GM19455 (cell line): ENCODE results near the gene FBXO24.
"Not testable (repeated sequence)": the region's sequence is repeated elsewhere in the genome, so short reads cannot be mapped to it uniquely, and the experiment has no call there.

ENCODE experiments used
- ATAC-seq: cut with Tn5 transposase; IDR thresholded peaks from one replicate; pipeline ENCODE4 v1.9.1; 2021; ENCODE audit not compliant: unreplicated experiment

The FBXO24 gene

DNA sequence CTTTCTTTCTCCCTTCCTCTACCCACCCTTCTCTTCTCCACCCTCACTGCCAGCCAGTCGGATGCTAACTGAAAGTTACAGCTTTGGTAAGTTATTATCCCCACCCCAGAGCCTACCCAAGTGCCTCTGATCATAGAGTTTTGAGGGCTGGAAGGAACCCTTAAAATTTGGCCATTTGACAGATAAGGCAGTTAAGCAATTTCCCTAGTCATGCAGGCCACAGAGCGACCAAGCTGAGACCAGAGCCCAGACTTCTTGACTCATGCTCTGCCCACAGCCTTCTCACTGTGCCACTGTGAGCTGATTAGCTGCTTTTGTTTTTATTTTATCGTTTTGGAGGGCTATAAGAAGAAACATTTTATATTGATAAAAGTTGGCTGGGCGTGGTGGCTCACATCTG is 29.6 kb upstream of the FBXO24 start:
- ATAC-seq: no peak

DNA sequence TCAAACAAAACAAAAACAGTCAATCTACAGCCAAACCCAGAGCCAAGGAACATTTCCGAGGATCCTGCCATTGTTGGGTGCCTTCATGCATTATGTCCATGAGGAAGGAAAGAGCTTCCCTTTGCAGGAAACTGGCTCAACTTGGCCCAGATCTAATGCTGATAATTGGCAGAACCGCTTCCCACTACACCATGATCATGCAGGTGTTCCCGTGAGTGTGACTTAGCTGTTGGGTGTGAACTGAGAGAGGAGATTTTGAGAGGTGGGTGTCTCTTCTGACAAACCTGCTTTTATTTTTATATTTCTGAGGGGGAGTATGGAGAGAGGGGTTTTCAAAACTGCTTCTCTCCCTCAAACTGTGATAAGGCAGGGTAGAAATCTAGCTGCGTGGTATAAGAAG is 27.0 kb upstream of the FBXO24 start:
- ATAC-seq: no peak

DNA sequence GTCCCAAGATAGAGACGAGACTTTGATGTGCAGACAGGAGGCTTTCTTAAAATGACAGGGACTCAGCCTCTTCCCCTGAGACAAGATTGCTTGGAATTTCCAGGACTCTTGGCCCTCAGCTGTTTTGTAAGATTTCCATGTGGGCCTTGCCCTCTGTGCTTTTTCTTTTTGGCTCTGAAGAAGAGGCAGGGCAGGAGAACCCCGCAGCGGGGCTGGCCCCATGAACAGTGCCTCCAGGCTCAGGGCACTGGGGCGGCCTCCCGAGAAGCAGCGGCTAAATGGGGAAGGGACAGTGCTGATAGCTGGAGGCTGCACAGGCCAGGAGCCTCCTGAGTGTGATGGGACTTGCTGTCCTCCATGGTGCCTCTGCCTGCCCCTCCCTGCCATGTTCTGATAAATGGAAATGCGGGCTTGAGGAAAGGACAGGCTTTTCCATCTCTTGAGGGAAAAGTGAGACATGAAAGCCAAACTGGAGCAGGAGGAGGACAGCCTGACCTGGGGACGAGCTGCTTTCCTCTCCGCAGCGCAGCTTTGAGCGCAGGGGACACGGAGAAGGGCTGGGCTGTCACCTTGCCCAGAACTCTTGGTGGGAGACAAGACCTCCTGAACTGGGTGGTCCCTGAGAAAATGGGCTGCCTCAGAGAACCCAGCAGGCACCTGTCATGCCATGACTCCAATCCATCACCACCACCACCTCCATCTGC is 24.5 kb upstream of the FBXO24 start:
- no peak for ATAC-seq

DNA sequence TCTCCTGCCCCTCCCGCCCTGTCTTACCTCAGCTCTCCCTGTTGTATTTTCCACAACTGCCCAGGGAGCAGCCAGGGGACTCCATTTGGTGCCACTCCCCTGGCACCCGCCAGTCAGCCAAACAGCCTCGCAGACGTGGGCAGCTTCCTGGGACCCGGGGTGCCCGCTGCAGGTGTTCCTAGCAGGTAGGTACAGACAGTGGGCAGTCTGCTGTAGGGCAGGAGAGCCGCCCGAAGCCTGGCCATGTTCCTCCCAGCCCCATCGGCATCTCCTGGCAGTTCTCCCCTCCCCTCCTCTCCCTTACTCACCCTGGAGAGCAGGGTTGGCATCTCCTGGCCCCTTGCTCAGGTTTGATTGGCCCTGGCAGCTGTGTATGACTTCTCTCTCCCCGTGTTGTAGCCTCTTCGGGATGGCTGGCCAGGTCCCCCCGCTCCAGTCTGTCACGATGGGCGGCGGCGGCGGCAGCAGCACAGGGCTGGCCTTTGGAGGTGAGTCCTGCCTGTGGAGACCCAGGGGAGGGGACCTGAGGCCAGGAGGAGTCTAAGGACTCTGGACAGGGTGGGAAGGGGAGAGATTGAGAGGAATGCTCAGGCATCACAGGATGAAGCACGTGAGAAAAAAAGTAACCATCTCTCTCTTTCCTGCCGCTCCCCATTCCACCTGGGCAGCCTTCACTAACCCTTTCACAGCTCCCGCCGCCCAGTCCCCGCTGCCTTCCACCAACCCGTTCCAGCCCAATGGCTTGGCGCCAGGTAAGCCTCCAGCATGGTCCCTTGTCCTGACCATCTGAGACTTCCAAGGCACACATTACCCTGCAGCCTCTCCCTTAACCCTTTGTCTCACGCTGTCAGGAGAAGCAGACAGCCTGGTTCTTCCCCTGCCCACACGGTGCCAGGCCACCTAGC is 23.7 kb upstream of the FBXO24 start:
- ATAC-seq: no peak

DNA sequence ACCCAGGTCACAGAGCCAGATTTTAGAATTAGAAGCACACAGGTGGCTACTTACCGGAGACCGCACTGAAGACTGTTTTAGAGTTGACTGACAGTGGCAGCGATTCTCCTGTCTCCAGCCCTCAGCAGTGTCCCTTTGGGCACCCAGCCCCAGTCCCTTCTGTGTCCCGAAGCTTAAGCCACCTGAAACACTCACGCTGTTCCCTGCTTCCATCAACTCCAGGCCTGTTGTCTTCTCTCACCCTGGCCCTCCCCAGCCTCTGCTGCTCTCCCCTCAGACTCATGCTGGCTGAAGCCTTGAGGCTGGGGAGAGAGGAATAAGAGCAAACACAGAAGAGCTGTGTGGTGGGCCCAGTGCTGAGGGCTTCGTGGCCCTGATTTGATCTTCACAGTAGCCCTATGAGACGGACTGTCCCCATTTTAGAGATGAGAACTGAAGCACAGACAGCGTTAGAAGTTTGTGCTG is 23.0 kb upstream of the FBXO24 start:
- no peak for ATAC-seq

DNA sequence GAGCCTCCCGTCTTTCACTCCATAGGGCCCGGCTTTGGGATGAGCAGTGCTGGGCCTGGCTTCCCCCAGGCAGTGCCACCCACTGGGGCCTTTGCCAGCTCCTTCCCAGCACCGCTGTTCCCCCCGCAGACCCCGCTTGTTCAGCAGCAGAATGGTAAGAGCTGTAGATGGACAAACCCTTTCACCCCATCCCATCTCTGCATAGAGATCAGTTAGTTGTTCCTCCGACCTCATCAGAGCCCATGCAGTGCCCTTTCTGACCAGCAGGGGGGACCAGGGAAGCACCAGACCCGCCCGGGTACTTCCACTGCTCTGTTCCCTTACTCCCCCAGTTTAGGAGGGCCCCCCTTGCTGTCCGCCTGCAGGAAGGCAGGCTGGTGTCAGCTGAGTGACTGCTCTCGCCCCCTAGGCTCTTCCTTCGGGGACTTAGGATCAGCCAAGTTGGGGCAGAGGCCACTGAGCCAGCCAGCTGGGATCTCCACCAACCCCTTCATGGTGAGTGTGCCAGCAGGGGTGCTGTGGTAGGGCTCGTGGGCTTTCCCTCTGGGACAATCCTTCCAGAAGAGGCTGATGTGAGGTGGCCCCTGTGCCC is 22.2 kb upstream of the FBXO24 start:
- ATAC-seq: no peak

DNA sequence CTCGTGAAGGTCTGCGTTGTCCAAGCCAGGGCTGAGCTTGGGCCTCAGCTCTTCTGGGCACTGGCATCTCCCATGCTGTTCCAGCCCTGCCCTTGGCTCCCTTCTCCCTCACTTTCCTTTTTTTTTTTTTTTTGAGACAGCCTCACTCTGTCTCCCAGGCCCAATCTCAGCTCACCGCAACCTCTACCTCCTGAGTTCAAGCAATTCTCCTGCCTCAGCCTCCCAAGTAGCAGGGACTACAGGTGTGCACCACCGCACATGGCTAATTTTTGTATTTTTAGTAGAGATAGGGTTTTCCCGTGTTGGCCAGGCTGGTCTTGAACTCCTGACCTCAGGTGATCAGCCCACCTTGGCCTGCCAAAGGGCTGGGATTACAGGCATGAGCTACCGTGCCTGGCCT is 21.7 kb upstream of the FBXO24 start:
- not testable (repeated sequence) for ATAC-seq

DNA sequence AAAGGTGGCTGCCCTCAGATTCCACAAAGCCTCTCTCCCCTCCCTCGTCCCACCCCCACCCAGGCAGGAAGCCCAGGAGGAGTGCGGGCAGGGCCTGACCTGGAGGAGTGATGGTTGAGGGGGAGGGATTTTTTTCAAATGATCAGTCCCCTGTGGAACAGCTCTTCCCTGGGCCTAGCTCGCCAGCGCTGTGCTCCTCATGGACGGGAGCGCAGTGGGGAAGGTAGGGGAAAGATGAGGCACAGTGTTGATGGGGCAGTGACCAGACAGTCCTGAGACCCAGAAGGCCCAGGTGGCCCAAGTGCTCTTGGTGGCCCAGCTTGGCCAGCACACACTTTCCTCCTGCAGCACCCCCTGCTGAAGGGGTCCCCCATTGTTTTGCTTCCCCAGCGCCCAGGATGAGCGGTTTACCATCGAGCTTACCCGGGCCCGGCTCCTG is 21.0 kb upstream of the FBXO24 start:
- ATAC-seq: no peak

DNA sequence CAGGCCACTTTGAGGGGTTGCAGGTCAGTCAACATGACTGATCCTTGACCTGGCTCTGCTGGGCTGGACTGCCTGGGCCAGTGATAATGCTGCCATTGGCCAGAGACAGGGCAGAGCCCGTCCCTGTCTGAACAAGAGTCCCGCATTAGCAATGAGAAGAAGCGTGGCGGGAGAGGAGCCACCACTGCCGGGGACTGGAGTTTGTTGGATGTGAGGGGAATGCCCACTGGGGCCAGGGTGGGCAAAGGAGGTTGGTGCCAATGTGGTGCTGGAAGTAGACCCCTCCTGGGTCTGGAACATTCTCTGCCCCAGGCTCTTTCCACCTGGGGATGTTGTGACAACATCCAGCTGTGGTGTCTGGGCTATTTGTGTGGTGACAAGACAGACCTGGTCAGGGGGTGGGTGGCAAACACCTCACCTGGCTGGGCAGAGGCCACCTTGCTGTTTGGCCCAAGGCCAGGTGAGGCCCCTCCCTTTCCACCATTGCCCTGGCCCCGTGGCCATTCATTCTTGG is 20.1 kb upstream of the FBXO24 start:
- ATAC-seq: no peak

DNA sequence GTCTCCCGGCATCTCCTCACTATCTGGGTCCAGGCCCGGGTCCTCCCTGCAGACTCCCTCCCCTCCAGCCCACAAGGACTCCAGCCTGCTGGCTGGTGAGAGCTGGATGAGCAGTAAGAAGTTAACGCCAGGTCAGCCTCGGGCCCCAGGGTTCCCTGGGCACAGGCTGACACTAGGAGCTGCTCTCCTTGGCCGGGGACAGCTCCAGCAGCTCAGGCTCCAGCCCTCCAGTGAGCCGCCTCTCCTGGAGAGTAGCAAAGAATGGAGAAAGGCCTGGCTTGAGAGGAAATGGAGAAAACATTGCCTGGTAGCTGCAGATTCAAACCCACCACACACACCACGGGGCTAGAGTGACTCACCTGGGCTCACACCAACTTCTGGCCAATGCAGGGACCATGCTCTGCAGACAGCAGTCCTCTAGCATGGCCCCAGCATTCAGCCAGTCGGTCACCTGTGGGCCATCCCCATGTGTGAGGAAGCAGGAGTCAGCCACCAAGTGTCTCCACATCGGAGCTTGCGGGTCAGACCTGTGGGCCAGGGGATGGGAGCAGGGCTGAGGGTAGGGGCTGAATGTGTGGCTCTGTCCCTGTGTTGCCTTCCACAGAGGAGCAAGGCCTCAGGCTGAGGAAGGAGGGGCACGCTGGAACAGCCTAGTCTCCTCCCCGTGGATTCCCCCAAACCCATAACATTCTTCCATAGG is 18.9 kb upstream of the FBXO24 start:
- ATAC-seq: no peak

DNA sequence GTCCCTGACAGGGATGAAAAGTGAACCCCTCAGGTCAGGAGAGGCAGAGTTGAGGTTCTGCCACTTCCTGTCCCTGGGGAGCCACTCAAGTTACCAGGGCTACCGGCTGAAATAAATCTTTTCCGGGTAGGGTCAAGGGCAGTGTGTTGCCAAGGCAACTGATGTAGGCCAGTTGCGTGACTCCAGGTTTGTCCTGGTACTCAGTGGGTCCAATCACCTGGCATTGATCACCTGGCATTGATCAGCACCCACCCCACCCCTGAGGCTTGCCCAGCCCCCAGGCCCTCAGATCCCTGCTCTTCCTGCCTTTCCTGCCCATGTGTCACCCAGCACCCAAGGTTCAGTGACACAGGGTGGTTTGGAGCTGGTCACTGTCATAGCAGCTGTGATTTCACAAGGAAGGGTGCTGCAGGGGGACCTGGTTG is 18.4 kb upstream of the FBXO24 start:
- no peak for ATAC-seq

DNA sequence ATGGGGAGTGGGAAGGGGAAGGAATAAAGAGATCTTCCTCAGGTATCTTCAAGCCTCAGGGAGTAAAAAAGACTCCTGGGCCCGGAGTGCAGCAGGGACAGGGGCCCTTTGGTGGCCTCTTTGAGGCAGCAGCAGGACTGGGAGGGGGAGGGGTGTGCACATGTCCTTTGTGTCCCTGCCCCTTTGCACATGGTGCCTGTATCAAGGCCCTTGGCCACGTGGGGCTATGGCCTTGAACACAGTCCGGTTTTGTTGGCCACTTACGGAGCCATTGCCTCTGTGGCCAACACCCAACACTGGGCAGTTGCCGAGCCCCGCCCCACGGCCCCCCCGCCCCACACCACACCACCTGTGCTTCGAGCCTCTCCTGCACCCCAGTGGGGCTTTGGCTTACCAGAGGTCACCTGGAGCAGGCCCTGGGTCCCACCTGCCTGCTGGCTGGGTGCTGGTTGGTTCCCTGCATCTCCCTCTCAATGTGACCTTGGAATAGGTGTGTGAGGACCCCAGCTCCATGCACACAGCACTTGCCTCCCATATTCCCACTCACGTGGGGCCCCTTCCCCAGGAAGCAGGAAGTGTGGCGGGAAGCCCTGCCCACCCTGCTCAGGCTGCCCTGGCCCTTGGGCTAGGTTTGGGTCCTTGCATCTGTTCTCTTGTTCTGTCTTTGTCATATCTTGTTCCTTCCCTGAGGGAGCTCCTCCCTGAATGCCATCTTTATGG is 17.8 kb upstream of the FBXO24 start:
- ATAC-seq: no peak

DNA sequence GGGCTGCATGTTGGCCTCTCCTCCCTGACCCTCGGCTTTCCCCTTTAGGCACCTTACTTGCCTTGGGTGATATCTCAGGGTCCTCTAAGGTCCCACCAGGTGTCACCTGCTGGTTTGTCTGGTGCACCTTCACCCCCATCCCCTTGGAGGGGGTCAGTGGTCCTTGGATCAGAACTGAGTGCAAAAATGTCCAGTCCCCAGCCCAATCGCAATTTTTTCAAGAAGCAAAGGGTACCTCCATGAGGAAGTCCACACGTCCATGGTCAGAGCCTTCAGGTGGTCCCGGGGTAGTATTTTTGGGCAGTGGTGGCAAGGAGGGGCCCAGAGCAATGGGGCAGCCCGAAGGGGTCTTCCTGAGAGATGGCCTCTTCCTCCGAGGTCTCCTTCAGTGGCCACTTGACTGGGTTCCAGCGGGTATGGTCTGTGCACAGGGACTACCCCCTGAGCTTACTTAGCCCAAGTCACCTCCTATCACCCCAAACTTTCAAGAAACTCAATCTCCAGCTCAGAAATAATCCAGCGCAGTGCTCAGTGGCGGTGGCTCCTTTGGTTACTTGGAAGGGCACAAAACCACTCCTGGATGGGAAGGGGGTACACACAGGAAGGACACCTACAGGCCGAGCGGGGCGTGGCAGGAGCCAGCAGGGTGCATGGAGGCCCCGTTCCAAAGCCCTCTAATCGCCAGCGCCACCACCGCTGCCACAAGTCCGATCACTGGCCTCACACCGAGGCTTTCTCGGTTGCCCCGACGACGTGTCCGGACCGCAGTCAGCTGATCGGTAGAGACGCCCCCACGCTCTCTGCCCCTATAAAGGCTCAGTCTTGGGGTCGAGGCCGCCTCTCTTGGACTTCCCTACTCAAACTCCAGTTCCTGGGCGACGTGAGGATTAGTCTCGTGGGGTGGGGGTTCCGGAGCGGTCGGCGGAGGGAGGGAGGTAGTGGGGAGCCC is 17.0 kb upstream of the FBXO24 start:
- ATAC-seq: no peak

DNA sequence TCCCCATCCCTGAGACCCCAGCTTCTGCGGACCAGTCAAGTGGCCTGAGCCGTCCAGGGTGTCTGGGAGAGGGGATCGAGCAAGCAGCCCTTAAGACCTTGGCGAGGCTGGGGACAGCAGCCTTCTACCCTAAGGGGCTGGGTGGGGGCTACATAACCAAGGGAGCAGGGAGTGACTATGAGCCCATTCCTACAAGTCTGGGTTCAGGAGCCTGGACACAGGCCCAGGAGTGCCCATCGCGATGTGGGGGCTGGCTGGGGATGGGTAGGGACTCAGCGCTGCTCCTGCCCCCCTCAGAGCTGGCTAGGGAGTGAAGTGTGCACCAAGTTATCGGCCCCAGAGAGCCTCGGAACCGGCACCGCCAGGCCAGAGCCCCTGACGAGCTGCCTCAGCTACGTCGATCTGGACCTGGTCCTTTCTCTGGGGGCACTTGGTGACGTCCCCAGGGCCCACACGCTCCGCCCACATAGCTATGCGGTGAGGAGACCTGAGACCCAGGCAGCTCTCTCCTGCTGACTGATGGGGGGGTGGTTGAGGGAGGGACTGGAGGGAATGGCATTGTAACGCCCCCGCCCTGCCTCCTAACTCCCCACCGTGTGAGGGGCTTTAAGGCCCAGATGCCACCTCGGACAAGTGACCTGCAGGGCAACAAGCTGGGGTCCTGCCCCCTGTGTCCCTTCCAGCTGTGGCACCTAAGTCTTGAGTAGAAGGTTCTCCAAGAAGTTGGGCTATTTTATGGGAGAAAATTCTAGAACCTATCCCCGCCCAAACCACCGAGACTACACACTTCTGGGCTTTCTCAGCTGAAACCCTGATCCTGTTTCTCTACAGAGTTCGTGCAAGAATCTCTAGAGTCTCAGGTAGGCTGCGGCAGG is 14.9 kb upstream of the FBXO24 start:
- no peak for ATAC-seq

DNA sequence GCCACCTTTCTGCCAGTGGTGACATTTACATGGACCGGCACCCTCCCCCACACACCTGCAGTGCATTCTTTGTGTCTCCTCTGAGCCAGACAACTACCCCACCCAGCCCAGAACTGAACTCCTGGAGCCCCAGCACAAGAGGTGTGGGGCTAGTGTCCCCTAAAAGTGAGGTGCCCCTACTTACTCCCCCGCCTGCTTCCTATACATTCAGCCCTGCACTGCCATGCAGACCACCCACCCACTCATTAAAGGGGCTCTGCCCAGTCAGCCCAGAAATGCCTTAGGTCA is 14.4 kb upstream of the FBXO24 start:
- no peak for ATAC-seq

DNA sequence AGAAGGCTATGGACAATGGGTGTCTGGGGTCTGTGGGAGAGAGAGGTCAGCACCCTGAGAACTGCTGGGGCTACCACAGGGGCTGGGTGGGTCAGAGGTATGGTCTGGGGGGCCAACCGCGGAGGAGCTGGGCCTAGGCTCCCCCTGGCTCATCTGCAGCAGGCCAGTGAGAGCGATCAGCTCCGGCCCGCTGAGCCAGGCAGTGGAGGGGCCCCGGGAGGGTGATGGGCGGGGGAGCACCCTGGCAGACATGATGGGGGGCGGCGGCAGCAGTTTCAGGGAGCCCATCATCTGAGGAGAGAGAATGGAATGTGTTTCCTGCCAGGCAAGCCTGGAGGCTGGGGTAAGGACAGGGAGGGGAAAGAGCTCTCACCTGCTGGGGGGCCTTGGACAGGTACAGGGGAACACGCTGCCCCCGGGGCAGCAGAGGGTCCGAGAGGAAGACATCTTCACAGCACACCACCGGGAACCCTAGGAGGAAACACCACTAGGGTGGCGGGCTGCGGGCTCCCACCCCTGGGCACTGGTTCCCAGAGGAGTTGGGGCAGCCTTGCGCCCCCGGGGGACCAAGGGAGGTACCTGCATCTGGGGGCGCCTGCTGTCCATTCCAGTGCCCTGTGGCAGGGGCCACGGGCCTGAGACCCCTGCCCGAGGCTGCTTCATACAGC is 13.7 kb upstream of the FBXO24 start:
- ATAC-seq: no peak

DNA sequence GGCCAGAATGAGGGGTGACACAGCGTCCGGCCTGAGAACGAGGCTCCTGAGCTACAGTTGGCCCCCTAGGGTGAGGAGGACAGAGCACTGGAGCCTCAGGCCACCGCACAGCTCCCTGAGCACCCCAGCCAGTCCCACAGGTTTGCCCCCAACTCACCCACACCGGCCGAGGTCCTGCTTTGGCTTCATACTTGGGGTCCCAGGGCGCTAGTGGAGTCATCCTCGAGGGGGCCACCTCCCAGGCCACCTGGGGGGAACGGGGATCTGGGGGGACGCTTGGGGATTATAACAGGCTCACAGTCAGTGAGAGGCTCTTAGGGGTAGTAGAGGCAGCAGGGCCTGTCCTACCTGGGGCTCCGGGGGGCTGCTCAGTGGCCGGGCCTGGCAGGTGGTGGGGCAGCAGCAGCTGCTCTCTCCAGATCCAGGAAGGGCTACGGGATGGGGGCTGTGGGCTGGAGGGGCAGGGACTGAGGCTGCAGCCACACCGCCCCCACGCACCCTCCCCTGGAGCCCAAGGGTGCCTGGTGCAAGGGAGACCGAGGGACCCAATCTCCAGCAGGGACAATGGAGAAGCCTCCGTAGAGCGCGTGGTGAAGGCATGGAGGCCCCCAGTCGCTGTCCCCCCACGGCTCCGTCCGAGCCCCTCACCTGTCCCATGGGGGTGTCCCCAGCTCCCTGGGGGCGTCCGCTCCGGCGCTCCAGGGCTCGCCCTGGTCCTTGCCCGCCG is 13.0 kb upstream of the FBXO24 start:
- ATAC-seq: no peak
